GM18499 (cell line): ENCODE data around the gene AHI1.

Experiments used
- ATAC-seq: cut with Tn5 transposase; IDR thresholded peaks from one replicate; pipeline ENCODE4 v1.9.1; 2021; ENCODE audit warnings: moderate number of reproducible peaks; ENCODE audit not compliant: insufficient read depth, unreplicated experiment

Gene AHI1

GRCh38 chr6:135306740-135307420 lies 190.7 kb downstream of the AHI1 start:
- no peak for ATAC-seq

- no peak for ATAC-seq
Observed at GRCh38 chr6:135306166-135306565, 191.4 kb downstream of the AHI1 start.

- no peak for ATAC-seq
Observed at GRCh38 chr6:135305684-135306083, 191.9 kb downstream of the AHI1 start.

- no peak for ATAC-seq
Observed at GRCh38 chr6:135304883-135305282, 192.7 kb downstream of the AHI1 start.

- no peak for ATAC-seq
Observed at GRCh38 chr6:135301304-135301703, 196.2 kb downstream of the AHI1 start.

- ATAC-seq, result no peak
Observed at GRCh38 chr6:135300576-135300975, 197.0 kb downstream of the AHI1 start.

GRCh38 chr6:135299256-135299655 lies 198.3 kb downstream of the AHI1 start:
- ATAC-seq, result no peak

GRCh38 chr6:135298455-135298854 lies 199.1 kb downstream of the AHI1 start:
- ATAC-seq, result no peak

- no peak for ATAC-seq
Observed at GRCh38 chr6:135296715-135297114, 200.8 kb downstream of the AHI1 start.

GRCh38 chr6:135295085-135295484 lies 202.5 kb downstream of the AHI1 start:
- no peak for ATAC-seq

GRCh38 chr6:135291288-135292076 lies 206.1 kb downstream of the AHI1 start:
- ATAC-seq, result no peak

GRCh38 chr6:135289816-135290215 lies 207.7 kb downstream of the AHI1 start:
- no peak for ATAC-seq

GRCh38 chr6:135286962-135287538 lies 210.5 kb downstream of the AHI1 start:
- ATAC-seq, result no peak

GRCh38 chr6:135285165-135285564 lies 212.4 kb downstream of the AHI1 start:
- no peak for ATAC-seq

- ATAC-seq, result no peak
Observed at GRCh38 chr6:135283926-135284325, 213.6 kb downstream of the AHI1 start.

- no peak for ATAC-seq
Observed at GRCh38 chr6:135282395-135282794, 215.1 kb downstream of the AHI1 start.

GRCh38 chr6:135281964-135282363 lies 215.6 kb downstream of the AHI1 start:
- ATAC-seq, result no peak

GRCh38 chr6:135281227-135281626 lies 216.3 kb downstream of the AHI1 start:
- ATAC-seq, result no peak

- ATAC-seq, result no peak
Observed at GRCh38 chr6:135280375-135281136, 217.0 kb downstream of the AHI1 start.

GRCh38 chr6:135277422-135277821 lies 220.1 kb downstream of the AHI1 start:
- no peak for ATAC-seq
